ENCODE data around the gene CDK5RAP2. TPM values are rescaled to one million over a fixed set of nuclear protein-coding genes. Genes with fewer than 3 reads are reported as not detected.

Gene CDK5RAP2
- total RNA-seq, 1 donor from 2014 or later, result 48.2 TPM

GRCh38 chr9:120344230-120344629 lies 235.7 kb downstream of the CDK5RAP2 start:
- no peak for DNase-seq (ENCODE audit: low spot score)
- intact Hi-C loops (cut with DNase I), result no loop called here

- intact Hi-C loops (cut with DNase I), result no loop called here
- DNase-seq (ENCODE audit: low spot score), result no peak
These were observed 236.6 kb downstream of the CDK5RAP2 start for GRCh38 chr9:120343416-120343815.

Other genes with a start within 250 kb of the CDK5RAP2 start
- 8.2 TPM for gene MEGF9, start 134.3 kb upstream of the CDK5RAP2 start, total RNA-seq
- gene FBXW2, start 213.2 kb upstream of the CDK5RAP2 start, total RNA-seq, result 46.2 TPM